Ammon's horn (tissue), 1 donor: Measurements from ENCODE around the gene NCOR1.

Experiments
- DNase-seq: peaks from one replicate; pipeline ENCODE4 v3.0.0-alpha.2; 2016; ENCODE audit warnings: low spot score

NCOR1 gene

DNA sequence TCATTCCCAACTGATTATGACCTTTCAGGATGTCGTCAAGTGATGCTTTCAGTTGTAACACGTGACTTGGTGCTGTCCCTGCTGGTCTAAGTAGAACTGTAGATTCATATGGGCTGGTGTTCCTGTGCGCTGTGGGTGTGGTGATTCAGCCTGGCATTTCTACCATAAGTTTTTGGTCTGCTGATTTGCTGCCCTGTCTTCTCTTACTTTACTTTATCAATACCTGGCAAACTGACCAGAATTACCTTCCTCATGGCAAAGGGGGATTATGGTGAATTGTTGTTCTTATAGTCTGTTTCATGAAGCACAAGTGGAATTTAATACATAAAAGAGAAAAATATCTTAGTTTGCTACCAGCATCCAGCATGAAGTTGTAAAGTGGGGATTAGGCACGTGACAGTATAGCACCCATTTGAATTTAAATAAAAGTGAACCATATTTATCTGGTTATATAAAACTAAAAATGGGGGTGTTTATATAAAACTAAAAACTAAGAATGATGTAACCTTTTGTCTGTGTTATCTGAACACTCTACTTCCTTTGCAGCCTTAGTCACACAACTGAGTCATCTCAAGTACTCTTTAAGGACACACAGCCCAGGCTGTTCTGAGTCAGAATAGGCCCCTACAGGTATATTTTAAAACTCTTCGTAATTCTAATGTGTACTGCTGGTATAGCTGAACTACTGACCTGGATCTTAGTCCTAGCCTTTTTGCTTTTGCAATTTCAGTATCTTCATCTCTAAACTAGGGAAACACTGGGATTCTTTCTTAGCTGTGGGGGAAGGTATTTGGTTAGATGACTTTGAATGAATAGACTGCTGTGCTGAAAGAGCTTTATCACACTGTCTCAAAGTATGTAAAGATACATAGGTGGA is 187.4 kb downstream of the NCOR1 start:
- DNase-seq: no peak

DNA sequence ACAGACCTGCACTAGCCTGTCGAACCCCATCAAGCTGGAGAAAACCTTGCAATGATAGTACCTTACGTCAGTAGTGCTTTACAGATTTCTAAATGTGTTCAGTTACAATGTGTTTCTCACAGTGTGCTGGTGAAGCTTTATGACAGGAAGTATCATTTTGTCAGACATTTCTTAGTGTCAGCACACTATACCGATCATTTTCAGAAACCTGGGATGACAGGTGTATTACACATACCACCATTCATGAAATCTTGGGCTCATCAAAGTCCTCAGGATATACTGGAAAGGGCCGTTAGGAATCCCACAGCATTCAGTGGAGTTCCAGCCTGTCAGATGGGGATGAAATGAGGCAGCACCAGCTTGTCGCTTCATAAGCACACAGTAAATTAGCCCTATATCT is 188.4 kb downstream of the NCOR1 start:
- DNase-seq: no peak

DNA sequence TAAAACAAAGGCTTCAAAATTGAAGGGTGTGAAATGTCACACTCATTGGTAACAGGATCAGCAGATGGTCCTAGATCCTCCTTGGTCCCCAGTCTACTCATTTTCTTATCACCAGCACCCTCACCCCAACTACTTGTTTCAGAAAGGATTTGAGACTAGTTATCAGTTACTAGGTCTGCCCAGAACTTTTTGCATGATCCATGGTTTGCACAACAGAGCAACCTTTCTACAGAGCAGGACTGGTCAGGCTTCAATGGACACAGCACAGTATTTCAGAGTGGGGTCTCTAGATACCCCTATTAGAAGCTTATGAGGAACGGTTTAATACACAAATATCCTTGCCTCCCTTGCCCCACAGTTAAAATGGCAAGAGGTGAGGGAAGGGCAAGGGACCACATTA is 190.1 kb downstream of the NCOR1 start:
- no peak for DNase-seq

DNA sequence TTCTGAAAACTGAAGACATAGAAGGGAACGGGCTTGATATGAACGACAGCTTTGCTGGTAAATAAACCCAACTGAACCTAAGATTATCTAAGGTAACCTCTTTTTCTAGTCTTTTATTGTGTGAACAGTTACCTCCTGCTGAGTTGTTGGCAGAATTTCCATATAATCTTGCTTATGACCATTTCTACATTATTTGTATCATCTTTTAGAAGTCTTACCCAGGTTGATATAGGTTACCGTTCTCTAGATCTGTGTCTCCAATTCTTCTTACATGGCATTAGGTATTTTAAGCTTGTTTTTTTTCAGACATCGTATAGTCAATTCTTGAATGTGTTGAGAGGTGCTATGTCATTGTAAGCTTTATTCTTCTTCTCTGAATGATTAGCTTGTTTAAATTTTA is 191.5 kb downstream of the NCOR1 start:
- DNase-seq: no peak

DNA sequence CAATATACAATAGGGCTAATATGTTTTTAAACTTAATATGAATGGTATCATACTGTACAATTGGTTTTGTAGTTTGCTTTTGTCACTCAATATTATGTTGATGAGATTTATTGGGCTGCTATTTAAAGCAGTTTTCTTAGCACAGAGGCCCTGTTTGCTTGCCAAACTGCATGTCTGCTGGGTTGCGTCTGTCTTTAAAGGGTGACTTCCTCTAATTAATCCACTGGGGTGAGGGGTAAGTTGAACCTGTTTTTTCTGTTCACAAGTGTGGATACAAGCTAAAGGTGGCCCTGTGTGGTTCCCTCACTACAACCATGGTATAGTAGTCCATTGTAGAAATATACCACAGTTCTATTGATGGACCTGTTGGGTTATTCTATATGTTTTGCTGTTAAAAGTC is 196.0 kb downstream of the NCOR1 start:
- DNase-seq: no peak

DNA sequence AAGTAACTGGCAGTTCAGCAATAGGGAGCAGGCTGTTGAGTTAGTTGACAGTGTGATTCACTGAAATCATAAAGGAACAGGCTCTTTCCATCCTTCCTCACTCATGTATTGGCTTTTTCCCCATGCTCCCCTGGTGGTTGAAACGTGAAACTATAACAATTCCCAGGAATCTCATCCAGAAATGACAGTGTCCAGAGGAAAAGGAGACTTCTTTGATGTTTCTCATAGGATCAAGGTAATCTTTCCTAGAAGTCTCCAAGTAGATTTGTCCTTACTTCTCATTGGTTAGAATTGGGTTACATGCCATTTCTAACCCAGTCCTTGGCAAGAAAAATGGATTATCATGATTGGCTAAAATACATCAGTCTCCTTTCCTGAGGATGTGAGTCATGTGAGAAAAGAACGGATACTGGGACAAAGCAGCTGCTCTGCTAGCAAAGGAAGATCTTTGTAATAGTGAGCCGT is 201.4 kb downstream of the NCOR1 start:
- no peak for DNase-seq

DNA sequence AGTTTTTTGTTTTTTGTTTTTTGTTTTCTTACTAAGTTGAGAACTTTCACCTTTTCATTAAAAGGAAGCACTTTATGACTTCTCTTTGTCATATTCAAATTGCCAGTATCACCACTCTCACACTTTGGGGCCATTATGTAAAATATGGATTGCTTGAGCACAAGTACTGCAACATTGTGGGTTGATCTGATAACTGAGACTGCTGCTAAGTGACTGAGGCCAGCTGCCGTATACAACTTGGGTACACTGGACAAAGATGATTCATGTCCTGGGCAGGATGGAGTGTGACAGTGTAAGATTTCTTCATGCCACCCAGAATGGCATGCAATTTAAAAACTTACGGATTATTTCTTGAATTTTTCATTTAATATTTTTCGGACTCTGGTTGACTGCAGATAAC is 207.9 kb downstream of the NCOR1 start:
- DNase-seq: no peak

DNA sequence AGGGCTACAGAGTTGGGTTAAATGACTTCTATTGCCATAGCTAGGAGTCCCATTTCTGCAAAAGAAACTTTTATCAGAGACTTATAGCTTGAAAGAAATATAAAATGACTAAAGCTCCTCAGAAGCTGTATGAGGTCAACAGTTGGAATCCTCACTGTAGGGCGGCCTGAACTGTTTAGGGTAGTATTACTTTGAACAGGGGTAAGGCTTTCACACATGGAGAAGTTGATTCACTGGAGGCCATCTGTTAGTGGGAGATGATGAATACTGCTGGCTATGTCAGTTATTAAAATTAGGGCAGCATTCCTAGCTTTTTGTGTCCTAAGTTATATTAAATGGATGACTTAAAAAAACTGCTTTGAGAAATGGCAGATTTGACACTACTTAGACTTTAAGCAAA is 209.7 kb downstream of the NCOR1 start:
- no peak for DNase-seq

DNA sequence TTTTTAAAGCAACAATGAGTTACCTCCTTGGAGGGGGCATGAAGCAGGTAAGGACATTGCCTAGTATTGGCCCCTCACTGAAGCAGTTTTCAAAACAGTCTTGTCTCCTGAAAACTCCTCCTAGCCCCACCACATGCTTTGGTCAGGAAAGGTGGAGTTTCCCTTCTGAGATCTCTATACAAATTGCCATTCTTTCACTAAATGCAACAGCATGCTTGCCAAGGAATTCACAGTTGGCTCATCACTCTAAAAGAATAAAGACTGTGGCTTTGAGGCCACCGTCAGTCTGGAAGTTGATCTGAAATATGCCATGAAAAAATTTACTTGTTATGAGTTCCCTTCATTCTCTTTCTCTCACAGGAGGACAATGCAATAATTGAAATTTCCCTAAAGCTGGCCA is 211.5 kb downstream of the NCOR1 start:
- no peak for DNase-seq

DNA sequence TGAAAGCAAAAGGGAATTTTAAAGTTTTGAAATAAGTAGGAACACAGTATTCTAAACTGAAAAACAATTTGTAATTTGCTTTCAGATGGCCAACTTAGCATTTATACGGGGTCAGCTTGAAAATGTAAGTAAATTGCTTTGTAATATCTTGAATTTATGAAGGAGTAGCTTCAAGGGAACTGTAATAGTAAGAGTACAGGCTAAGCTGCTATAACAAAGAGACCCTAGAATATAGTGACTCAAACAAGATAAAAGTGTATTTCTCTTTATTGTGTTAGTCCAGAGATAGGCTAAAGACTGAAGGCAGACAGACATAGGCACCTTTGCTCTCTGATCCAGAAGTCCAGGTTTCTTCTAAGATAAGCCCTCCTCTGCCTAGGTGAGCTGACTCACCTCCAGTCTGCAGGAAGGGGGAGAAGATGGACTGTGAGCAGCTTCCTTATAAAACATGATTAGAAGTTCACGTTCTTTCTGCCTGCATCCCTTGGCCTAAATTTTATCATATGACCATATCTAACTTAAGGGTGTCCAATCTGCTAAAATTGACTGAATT is 212.6 kb downstream of the NCOR1 start:
- no peak for DNase-seq

DNA sequence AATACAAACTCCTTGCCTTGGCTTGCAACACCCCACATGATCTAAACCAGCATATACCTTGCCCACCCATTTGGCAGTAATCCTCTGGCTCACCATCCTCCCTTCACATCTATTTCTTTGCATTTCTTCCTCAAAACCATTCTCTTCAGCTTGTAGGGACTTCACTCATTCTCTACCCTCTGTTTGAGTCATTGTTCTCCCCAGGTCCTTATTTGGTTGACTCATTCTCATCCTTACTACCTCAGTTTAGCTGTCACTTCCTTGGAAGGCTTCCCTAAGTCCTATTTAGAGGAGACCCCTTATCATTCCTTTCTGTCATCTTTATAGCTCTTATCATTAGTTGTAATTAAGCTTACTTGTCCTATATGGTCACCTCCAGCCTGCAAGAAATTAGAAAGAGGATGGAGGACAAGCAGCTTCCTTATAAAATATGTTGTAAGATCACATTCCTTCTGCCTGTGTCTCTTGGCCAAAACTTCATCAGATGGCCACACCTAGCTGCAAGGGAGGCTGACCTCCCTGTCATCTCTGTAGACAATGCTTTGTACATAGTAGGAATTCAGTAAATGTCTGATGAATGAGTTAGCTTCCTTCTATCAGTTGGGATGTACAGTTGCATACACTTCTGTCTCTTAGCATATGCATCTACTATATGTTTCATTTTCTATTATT is 214.0 kb downstream of the NCOR1 start:
- DNase-seq: no peak

DNA sequence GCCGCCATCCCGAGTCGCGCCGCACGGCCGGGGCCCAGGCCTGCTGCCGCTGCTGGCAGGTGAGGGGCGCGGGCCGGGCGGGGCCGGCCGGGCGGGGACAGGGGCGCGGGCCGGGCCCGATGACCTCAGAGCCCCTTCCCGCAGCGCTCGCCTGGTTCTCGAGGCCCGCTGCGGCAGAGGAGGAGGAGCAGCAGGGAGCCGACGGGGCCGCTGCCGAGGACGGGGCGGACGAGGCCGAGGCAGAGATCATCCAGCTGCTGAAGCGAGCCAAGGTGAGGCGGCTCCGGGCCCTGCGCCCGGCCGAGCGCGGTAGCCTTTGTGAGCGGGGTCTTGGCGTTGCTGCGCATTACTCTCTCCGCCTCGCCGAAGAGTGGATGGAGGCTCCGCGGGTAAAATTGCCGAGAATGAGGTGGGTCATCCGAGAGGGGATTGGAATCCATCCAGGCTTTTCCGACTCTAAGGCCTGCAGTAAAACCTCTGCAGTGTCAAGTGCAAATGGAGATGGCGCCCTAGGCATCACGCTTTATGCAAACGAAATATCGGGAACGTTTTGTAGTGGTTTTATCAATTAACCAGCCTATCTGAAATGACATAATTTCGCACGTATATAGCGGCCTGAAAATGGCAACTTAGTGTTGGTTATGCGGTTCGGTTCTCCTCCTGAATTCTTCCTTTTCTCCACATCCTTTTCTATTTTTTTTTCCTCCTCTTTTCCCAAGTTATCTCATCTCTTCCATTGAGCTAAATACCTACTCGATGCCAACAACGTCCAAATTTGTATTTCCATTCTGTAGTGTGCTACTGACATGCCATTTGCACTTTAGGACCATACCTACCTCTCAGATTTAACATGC is 215.1 kb downstream of the NCOR1 start:
- DNase-seq: peak; percentile 24

DNA sequence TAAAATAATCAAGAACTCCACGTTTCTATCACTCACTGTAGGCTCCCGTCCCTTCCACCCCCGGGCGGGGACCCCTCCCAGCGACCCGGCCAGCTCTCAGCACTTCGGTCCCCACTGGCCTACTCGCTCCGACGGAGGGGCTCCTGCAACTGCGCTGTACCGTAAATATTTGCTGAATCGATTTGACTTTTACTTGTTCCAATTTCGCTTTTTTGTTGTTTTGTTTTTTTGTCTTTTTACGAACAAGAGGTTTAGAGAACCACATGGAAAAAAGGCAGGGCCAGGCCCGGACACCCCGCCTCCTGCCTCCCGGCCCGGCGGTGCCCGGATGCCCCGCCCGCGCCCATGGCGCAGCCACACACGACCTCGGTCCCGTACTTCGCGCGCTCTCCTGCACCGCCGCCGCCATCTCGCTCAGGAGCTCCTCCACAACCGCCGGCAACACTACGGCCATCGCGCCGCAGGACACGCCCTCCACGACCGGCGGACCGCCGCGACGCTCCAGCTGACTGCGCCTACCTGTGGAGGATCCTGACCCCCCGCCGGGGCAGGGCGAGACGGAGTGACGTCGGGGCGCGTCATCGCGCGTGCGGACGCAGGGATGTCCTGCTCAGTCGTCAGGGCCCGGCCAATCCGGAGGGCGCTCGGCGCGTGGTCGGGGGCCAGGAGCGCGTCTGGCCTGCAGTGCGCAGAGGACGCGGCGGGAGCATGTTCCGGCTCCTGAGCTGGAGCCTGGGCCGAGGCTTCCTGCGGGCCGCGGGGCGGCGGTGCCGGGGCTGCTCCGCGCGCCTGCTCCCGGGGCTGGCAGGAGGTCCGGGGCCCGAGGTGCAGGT is 216.0 kb downstream of the NCOR1 start, which contains the start of the genes TTC19 and ZSWIM7:
TSS of gene TTC19 (plus strand) at position 684 of the 833 bp plus-strand sequence. CDS start at position 709, 25 bp downstream.
TSS of gene ZSWIM7 (minus strand) at position 564 of the 833 bp plus-strand sequence. CDS start at position 454, 110 bp downstream.
- peak; percentile 99 for DNase-seq

DNA sequence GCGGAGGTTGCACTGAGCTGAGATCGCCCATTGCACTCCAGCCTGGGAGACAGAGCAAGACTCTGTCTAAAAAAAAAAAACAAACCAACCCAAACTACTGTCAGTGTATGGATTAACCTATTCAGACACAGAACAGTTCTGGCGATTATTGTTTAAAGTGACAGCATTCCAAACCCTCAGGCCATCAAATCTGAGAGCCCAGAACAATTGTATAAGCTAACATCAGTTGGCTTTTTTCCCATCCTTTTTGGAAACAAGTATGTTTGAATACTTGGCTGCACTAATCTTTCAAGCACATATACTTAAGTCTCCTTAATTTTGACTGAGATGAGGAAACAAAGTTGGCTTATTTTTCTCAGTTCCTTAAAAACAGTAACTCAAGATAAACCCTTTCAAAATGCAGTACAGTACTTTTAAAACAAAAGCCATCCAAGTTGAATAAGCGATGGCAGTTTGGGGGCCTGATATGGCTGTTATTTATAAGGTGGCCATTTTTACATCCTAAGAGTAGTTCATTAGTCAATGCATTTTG is 217.2 kb downstream of the NCOR1 start:
- DNase-seq: no peak

DNA sequence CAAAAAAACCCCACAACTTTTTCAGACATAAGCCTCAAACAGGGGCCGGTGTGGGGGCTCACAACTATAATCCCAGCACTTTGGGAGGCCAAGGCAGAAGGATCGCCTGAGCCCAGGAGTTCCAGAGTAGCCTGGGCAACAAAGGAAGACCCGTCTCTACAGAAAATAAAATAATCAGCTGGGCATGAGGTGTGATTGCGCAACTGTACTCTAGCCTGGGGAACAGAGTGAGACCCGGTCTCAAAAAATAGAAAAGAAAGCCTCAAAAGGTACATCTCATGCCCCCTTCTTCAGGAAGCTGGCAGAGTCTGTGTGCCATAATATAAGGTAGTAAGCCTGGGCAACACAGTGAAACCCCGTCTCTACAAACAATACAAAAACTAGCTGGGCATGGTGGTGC is 219.0 kb downstream of the NCOR1 start:
- DNase-seq: no peak

DNA sequence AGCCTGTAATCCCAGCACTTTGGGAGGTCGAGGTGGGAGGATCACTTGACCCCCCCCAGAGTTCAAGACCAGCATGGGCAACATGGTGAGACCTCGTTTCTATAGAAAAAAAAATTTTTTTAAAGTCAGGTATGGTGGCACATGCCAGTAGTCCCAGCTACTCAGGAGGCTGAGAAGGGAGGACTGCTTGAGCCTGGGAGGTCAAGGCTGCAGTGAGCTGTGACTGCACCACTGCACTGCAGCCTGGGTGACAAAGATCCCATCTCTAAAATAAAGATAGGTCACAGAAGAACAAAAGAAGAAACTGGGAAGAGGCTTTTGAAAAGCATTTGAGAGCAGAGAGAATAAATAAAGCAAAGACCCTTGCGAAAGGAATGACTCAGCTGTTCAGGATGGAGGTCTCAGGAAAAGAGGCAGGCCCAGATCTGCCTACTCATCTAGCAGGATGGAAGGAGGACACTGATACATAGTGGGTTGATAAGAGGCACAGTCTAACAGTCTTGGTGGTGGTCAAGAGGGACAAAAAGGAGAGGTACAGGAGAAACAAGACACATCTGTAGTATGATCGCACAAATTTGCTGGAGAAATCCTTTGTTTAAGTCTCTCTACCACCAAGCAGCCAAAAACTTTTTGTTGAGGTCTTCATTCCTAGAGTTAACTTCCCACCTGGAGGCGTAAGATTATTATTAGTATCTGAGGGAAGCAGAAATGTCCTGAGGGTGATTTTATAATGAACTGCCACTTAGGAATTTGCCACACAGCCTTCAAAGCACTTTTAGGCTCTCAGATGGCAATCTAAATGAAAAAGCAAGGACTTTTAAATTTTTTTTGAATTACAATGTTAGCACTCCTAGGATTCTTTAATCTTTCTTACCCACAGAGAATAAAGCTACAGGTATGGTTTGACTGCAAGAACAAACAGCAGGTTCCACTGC is 233.4 kb downstream of the NCOR1 start:
- DNase-seq: no peak

DNA sequence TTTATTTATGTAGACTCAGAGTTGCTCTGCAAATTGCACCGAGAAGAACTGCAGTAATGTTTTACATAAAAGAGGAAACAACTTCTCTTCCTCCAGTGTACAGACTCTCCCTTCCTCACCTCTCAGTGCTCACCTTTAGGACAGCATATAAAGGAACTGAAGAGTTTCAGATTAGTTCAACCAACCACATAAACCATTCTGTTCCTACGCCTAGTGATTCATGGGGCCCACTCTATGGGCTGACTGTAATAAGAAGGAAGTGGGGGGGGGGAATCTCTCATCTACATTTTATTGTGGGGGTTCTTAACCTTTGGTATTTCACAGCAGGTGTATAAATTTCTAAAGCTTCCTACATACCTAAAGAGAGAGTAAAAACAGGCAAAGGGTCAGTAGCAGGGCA is 234.1 kb downstream of the NCOR1 start:
- no peak for DNase-seq
